HG03097 (cell line): ENCODE results near the gene PRRX2.
"Not testable (repeated sequence)": the region's sequence is repeated elsewhere in the genome, so short reads cannot be mapped to it uniquely, and the experiment has no call there.

Experiments
- ATAC-seq: cut with Tn5 transposase; IDR thresholded peaks from one replicate; pipeline ENCODE4 v1.9.1; 2021; ENCODE audit not compliant: unreplicated experiment, low FRiP score

PRRX2 gene

DNA sequence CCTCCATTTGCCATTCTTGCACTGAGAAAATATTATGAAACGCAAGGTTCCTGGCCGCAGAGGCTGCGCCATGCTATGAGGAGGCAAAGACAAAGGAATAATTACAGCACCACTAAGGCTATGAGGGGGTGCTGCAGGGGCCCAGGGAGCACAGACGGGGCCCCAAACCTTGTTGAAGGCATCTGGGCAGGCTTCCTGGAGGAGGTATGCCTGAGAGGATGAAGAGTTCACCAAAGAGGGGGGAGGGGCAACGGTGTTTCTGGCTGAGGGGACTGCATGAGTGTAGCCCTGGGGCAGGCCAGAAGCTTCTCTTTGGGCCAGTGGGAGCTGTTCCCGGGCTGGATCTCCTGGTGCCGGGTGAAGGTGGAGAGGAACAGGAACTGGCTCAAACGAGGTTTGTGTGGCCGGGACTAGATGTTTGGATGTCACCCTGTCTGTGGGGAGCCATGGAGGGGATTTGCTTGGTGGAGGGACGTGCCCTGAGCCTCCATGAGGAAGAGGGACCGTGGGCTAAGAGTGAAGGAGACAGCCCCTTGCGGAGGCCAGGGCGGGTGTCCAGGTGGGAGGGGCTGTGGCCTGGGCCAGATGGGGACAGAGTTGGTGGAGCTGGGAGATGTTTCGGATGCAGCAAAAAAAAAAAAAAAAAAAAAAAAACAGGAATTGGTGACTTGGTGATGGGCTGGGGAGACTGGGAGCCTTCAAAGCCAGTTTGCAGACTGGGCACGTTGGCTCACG is 59.2 kb downstream of the PRRX2 start:
- ATAC-seq, result no peak

- ATAC-seq, result no peak
Observed at GRCh38 chr9:129725795-129726251, 60.4 kb downstream of the PRRX2 start.

- ATAC-seq, result no peak
Observed at GRCh38 chr9:129726322-129727160, 61.1 kb downstream of the PRRX2 start.

- ATAC-seq, result no peak
Observed at GRCh38 chr9:129728744-129729143, 63.3 kb downstream of the PRRX2 start.

DNA sequence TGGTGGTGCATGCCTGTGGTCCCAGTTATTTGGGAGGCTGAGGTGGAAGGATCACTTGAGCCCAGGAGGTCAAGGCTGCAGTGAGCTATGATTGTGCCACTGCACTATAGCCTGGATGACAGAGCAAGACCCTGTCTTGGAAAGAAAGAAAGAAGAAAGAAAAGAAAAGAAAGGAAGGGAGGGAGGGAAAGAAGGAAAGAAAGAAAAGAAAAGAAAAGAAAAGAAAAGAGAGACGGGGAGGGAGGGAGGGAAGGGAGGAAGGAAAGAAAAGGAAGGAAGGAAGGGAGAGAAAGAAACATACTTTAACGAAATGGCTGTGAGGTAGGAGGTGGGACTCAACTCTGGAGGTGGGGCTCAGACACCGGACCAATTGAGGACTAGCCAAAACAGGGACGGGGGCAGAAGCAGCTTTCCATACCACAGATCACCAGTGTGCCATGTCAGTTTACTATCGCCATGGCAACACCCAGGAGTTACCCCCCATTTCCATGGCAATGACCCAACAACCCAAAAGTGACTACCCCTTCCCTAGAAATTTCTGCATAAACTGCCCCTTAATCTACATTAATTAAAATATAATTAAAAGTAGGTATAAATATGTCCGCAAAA is 66.1 kb downstream of the PRRX2 start:
- ATAC-seq, result no peak

GRCh38 chr9:129732100-129732499 is 66.7 kb downstream of the PRRX2 start:
- ATAC-seq, result no peak

GRCh38 chr9:129732946-129733631 is 67.6 kb downstream of the PRRX2 start:
- no peak for ATAC-seq

GRCh38 chr9:129733632-129733953 is 68.1 kb downstream of the PRRX2 start:
- ATAC-seq, result no peak

DNA sequence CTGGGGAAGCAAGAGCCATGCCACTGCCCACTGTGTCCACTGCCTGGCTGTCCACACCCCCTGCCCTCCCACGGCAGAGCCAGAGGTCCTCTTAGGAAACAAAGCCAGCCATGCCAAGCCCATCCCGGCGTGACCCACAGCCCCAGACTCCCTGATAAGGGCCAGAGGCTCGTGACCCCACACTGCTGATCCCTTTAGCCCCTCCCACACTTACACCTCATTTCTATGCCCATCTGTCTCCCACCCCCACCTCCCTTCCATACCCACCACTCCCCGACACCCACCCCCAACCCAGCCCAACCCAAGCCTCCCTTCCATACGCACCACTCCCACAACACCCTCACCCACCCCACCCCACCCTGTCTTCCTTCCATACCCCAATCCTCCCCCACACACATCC is 70.1 kb downstream of the PRRX2 start:
- no peak for ATAC-seq

- ATAC-seq, result no peak
Observed at GRCh38 chr9:129736334-129736733, 70.9 kb downstream of the PRRX2 start.

GRCh38 chr9:129737479-129738274 is 72.2 kb downstream of the PRRX2 start:
- peak; percentile 63 for ATAC-seq

- ATAC-seq, result no peak
Observed at GRCh38 chr9:129739432-129739831, 74.0 kb downstream of the PRRX2 start.

DNA sequence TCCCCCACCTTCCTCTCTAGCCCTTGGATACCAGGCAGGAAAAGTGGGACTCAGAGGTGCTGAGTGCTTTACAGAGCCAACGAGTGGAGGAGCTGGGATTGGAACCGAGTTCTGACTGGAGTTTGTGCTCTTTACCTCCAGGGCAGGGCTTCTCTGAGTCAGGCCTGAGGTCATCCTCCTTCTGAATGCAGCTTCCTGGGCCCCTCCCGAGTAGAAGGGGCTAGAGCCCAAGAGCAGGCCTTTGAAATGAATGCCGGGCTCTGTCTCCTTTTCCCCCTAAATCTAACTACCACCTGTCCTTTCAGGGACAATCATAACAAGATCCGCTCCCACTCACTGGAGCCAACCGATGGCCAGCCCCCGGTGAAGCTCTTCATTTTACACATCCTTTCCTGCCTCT is 74.7 kb downstream of the PRRX2 start:
- ATAC-seq, result no peak

- ATAC-seq, result no peak
Observed at GRCh38 chr9:129740666-129741464, 75.4 kb downstream of the PRRX2 start.

DNA sequence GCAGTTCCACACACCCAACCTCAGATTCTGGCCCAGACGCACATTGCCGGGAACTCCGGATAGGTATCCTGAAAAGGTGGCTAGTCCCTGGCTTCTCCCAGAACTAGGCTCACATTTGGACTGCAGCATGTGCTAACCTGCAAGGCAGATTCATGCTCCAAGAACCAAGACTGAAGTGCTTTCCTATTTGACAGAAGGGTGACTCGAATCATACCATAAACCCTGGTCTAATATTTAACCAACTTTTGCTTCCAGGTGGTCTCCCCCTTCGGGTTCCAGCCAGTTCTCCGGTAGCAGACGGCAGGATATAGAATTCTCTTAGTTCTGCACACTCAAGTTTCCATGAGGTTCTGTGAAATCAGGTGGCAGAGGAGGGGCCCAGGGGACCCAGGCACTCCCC is 79.8 kb downstream of the PRRX2 start:
- no peak for ATAC-seq

DNA sequence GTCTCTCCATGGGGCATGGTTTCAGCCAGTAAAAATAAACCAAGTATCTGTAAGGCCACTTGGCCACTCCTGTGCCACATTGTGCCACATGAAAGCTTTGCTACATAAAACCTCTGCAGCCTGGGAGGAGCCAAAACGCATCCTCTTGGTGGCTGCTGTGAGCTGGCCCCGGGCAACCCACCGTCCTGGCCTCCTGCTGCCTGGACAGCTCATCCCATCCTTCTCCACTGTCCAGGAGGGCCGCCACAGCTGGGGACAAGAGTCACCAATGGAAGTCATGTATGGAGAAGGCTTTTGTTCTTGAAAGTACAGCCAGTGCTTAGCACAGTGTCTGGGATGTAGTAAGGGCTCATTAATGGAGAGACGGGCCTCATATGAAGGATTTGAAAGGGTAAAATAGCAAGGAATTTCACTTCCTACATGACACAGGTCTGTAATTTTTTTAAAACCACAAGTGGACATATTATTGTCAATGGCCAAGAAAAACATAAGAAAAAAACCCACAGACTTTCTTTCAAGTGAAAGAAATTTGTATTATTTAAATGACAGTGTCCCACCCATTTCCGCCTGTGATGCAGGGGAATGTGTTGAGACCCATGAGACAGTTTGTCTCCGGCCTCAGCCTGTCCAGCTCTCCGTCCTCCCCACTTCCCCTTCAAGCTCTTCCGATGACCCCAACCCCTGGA is 80.8 kb downstream of the PRRX2 start:
- ATAC-seq, result no peak

DNA sequence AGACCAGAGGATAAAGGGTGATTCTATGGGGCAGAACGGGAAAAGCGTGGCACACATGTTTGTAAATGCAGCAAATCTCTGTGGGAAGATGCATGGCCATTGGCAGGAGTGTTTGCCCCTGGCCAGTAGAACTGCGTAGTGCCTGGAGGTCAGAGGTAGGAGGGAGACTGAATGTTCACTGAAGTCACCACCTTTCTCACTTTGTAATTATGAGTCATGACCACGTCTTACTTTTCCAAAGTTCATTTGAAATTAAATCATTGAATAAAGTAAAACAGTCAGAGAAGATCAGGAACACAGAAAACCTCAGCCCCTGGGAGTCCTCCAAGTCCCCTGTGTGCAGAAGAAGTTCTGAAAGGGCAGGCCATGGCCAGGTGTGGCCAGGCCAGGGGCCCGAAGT is 82.8 kb downstream of the PRRX2 start:
- no peak for ATAC-seq

DNA sequence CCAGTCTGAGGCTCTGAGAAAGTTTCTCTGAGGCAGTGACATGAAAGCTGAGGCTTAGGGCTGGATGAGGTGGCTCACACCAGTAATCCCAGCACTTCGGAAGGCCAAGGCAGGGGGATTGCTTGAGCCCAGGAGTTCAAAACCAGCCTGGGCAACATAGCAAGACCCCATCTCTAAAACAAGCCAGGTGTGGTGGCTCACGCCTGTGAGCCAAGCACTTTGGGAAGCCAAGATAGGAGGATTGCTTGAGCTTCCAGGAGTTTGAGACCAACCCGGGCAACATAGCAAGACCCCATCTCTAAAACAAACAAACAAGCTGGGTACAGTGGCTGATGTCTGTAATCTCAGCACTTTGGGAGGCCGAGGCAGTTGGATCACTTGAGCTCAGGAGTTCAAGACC is 83.6 kb downstream of the PRRX2 start:
- not testable (repeated sequence) for ATAC-seq

GRCh38 chr9:129749575-129749974 is 84.1 kb downstream of the PRRX2 start:
- no peak for ATAC-seq
